ENCODE results near the gene CEP63.
"Not testable (repeated sequence)": the region's sequence is repeated elsewhere in the genome, so short reads cannot be mapped to it uniquely, and the experiment has no call there.

CEP63 gene

GRCh38 chr3:134590766-134591165, 104.9 kb downstream of the CEP63 start:
- DNase-seq = no peak

GRCh38 chr3:134592806-134593205, 106.9 kb downstream of the CEP63 start:
- DNase-seq = no peak

- DNase-seq = no peak
These were observed 108.5 kb downstream of the CEP63 start for GRCh38 chr3:134594331-134594741.

GRCh38 chr3:134594986-134595385, 109.1 kb downstream of the CEP63 start:
- DNase-seq = not testable (repeated sequence)

- DNase-seq = no peak
These were observed 111.6 kb downstream of the CEP63 start for GRCh38 chr3:134597390-134597970.

GRCh38 chr3:134598763-134599545, 113.1 kb downstream of the CEP63 start:
- DNase-seq = no peak

GRCh38 chr3:134600206-134600605, 114.3 kb downstream of the CEP63 start:
- no peak for DNase-seq

- DNase-seq = peak; percentile 18 to 52
These were observed 115.0 kb downstream of the CEP63 start for GRCh38 chr3:134600685-134601463.

- DNase-seq = no peak
These were observed 115.9 kb downstream of the CEP63 start for GRCh38 chr3:134601539-134602439.

GRCh38 chr3:134602440-134602814, 116.6 kb downstream of the CEP63 start:
- no peak for DNase-seq

GRCh38 chr3:134603480-134603879, 117.6 kb downstream of the CEP63 start:
- no peak for DNase-seq

GRCh38 chr3:134603956-134604355, 118.1 kb downstream of the CEP63 start:
- no peak for DNase-seq

- no peak for DNase-seq
These were observed 119.7 kb downstream of the CEP63 start for GRCh38 chr3:134605556-134605955.

- DNase-seq = no peak
These were observed 120.5 kb downstream of the CEP63 start for GRCh38 chr3:134606033-134607025.

GRCh38 chr3:134607054-134608022, 121.5 kb downstream of the CEP63 start:
- no peak for DNase-seq

GRCh38 chr3:134608023-134608770, 122.3 kb downstream of the CEP63 start:
- DNase-seq = no peak

GRCh38 chr3:134608771-134609435, 123.0 kb downstream of the CEP63 start:
- DNase-seq = no peak

- no peak for DNase-seq
These were observed 124.1 kb downstream of the CEP63 start for GRCh38 chr3:134609821-134610431.

Data from SW 1271 (cell line).